Mucosa of rectum (tissue), 2 donors: ENCODE measurements around the gene GALNT16.

Experiments used
- H3K27ac ChIP-seq, 2 donors: one replicate each; pipeline ENCODE4 v1.7.0; 2013; ENCODE audit warnings: inconsistent platforms in 2 of 2, low read depth in 2 of 2, low read length in 2 of 2
- H3K27me3 ChIP-seq, 2 donors: one replicate each; pipeline ENCODE4 v1.7.0; 2013; ENCODE audit warnings: low read length in 2 of 2; ENCODE audit not compliant: control insufficient read depth in 2 of 2, insufficient read depth in 2 of 2
- H3K36me3 ChIP-seq, 2 donors: one replicate each; pipeline ENCODE4 v1.7.0; 2013; ENCODE audit warnings: low read length in 2 of 2; ENCODE audit not compliant: control insufficient read depth in 2 of 2, insufficient read depth in 2 of 2
- H3K4me1 ChIP-seq, 2 donors: one replicate each; pipeline ENCODE4 v1.7.0; 2013; ENCODE audit warnings: low read length in 2 of 2, mild to moderate bottlenecking in 1 of 2; ENCODE audit not compliant: control insufficient read depth in 2 of 2, insufficient read depth in 2 of 2
- H3K4me3 ChIP-seq, 2 donors: one replicate each; pipeline ENCODE4 v1.7.0; 2013; ENCODE audit warnings: low read length in 2 of 2
- H3K9ac ChIP-seq, 2 donors: one replicate each; pipeline ENCODE4 v1.7.0; 2013; ENCODE audit warnings: low read length in 2 of 2, low read depth in 1 of 2, mild to moderate bottlenecking in 1 of 2
- H3K9me3 ChIP-seq, 2 donors: one replicate each; pipeline ENCODE4 v1.7.0; 2013; ENCODE audit warnings: low read length in 2 of 2; ENCODE audit not compliant: control insufficient read depth in 2 of 2
- donor health status: healthy.
- donor health status: Normal muscosa, but diverticular disease.

GALNT16 gene

DNA sequence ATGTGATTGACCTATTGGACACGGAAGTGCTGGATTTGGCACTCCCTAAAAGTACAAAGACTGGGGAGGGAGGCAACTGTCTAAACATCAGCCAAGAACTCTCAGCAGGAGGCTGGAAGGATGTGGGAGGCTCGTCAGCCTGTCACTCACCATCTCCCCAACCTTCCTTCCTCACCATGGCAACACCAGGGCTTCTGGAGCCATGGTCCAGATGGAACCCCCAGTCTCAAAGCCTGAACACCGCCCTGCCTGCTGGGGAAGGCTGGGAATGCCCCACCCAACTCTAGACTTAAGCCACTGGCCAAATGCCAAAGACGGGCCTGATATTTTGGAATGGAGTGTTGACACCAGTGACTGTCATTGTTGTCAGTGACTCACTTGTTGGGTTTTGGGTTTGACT, 55.3 kb downstream of the GALNT16 start:
- no peaks in the 10 kb centered on the region for H3K27me3 ChIP-seq
- H3K27ac ChIP-seq: no peak overlapping the region
- H3K4me3 ChIP-seq: no peak overlapping the region
- peaks cover 0 to 6% of the 10 kb centered on the region in 2 donors for H3K4me1 ChIP-seq
- no peak overlapping the region for H3K9ac ChIP-seq
- H3K9me3 ChIP-seq: no peaks in the 10 kb centered on the region
- no peaks in the 10 kb centered on the region for H3K36me3 ChIP-seq

DNA sequence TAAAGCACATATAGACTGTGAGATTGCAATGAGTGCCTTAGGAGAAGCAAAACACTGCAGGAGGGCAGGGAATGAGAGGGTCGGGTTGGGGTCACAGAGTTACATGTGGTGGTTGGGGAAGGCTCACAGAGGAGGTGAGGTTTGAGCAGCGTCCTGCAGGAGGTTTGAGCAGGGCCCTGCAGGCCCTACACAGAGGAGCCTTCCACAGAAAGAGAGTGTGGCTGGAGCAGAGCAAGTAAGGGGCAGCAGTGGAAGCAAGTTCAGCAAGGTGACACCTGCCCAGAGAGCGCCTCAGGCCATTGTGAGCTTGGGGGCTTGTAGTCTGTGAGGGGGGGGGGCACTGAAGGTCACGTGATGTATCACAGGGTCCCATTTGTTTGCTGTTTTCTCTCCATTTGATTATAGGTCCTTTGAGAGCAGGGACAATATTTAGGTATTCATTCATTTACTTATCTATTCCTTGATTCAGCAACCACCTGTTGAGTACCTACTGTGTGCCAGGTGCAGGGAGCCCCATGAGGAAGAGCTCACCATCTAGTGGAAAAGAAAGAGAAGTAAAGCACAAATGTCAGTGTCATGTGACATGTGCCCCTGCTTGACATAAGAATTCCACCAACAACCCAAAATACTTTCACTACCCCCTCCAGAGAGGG, 56.6 kb downstream of the GALNT16 start:
- H3K27me3 ChIP-seq: no peaks in the 10 kb centered on the region
- no peaks in the 10 kb centered on the region for H3K36me3 ChIP-seq
- peaks cover 0 to 6% of the 10 kb centered on the region in 2 donors for H3K4me1 ChIP-seq
- H3K9ac ChIP-seq: no peak overlapping the region
- H3K9me3 ChIP-seq: no peaks in the 10 kb centered on the region
- H3K27ac ChIP-seq: no peak overlapping the region
- H3K4me3 ChIP-seq: no peak overlapping the region

GRCh38 chr14:69317102-69317755, 57.3 kb downstream of the GALNT16 start:
- H3K4me1 ChIP-seq: peaks cover 0 to 6% of the 10 kb centered on the region in 2 donors
- H3K9me3 ChIP-seq: no peaks in the 10 kb centered on the region
- no peaks in the 10 kb centered on the region for H3K27me3 ChIP-seq
- no peak overlapping the region for H3K27ac ChIP-seq
- no peak overlapping the region for H3K9ac ChIP-seq
- no peak overlapping the region for H3K4me3 ChIP-seq
- H3K36me3 ChIP-seq: no peaks in the 10 kb centered on the region

GRCh38 chr14:69317780-69318179, 57.8 kb downstream of the GALNT16 start:
- Histone ChIP-seq H3K9ac (no peak overlapping the region), H3K36me3 (no peaks in the 10 kb centered on the region), H3K4me1 (peaks cover 0 to 6% of the 10 kb centered on the region in 2 donors), H3K4me3 (no peak overlapping the region), H3K9me3 (no peaks in the 10 kb centered on the region), H3K27ac (no peak overlapping the region), H3K27me3 (no peaks in the 10 kb centered on the region)

DNA sequence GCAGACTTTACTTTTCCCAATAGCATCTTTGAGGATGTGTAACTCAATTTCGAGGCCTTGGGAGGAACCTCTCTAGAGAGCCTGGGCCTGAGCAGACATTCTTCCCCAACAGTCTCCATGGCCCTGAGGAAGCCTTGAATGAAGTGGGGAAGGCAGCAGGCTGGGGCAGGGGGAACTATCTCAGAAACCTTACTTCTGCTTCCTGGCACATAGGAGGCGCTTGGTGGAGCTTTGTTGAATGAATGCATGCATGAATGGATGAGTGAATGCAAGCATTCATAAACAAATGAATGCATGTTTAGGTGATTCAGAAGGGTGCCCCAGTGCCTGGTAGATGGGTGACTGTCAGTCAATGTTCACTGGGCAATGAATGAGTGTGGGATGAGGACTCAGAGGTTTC, 58.3 kb downstream of the GALNT16 start:
- Histone ChIP-seq H3K4me1 (peaks cover 0 to 6% of the 10 kb centered on the region in 2 donors), H3K9ac (no peak overlapping the region), H3K36me3 (no peaks in the 10 kb centered on the region), H3K9me3 (no peaks in the 10 kb centered on the region), H3K27ac (no peak overlapping the region), H3K4me3 (no peak overlapping the region), H3K27me3 (no peaks in the 10 kb centered on the region)

DNA sequence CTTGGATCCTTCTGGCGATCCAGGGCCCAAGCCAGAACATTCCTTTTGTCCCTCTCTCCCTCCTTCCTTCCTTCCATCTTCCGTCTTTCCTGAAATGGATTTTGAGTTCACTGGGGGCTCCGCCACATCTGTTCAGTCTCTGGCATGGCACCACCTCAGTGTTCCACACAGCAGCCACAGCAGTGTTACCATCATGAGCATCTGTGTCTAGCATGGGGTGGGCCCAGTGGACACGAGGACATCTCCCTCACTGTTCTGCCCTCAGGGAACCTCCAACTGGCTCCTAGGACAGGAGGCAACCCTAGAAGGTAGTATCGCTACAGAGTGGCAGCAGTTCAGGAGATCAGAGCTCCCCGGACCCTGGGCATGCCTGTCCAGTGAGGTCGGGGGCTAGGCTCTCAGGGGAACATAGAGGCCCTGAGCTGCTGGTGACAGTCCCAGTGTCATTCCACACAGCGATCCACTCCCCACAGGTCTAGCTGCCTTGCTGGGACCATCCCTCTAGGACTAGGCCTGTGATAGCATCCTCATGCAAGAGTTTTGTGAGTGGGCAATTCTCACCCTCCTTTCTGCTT, 59.0 kb downstream of the GALNT16 start:
- H3K9me3 ChIP-seq: no peaks in the 10 kb centered on the region
- no peak overlapping the region for H3K9ac ChIP-seq
- H3K27ac ChIP-seq: no peak overlapping the region
- H3K4me1 ChIP-seq: peaks cover 0 to 6% of the 10 kb centered on the region in 2 donors
- no peak overlapping the region for H3K4me3 ChIP-seq
- H3K27me3 ChIP-seq: no peaks in the 10 kb centered on the region
- H3K36me3 ChIP-seq: no peaks in the 10 kb centered on the region

- Histone ChIP-seq H3K4me1 (peaks cover 0 to 4% of the 10 kb centered on the region in 2 donors), H3K27ac (no peak overlapping the region), H3K9ac (no peak overlapping the region), H3K4me3 (no peak overlapping the region), H3K36me3 (no peaks in the 10 kb centered on the region), H3K27me3 (no peaks in the 10 kb centered on the region), H3K9me3 (no peaks in the 10 kb centered on the region)
These were observed 60.0 kb downstream of the GALNT16 start for GRCh38 chr14:69319911-69320310.

- Histone ChIP-seq H3K4me1 (peaks cover 0 to 4% of the 10 kb centered on the region in 2 donors), H3K9me3 (no peaks in the 10 kb centered on the region), H3K36me3 (no peaks in the 10 kb centered on the region), H3K27ac (no peak overlapping the region), H3K4me3 (no peak overlapping the region), H3K27me3 (no peaks in the 10 kb centered on the region), H3K9ac (no peak overlapping the region)
These were observed 60.8 kb downstream of the GALNT16 start for GRCh38 chr14:69320581-69321365.

DNA sequence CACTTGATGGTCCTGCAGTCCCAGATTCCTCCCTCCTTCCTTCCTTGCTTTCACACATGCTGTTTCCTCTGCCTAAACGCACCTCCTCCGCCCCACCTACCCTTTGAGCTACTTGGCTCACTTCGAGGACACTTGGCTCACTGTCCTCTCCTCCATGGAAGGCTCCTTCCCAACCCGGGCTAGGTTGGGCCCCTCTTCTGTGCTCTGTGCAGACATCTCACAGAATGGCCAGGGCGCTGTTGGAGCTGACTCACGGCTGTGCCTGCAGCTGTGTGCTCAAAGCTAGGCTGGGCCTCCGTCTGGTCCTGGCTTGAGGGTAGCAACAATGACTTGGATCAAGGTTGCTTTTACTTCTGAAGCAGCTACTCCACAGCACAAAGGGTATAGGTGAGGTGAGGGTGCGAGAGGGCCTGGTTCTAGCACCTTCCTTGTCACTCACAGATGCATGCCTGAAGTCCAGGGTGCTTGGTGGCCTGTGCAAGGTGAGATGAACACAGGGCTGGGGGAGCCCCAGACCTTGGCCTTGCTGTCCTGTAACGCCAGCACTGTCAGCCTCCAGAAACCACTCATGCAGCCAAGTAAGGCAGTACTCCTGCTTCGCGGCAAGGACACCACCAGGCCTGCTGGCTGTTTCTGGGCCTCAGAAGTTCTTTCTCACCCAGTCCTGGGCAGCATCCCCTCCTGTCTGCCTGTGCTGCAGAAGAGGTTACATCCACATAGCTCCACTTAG, 61.8 kb downstream of the GALNT16 start:
- Histone ChIP-seq H3K9me3 (no peaks in the 10 kb centered on the region), H3K27me3 (no peaks in the 10 kb centered on the region), H3K27ac (no peak overlapping the region), H3K4me3 (no peak overlapping the region), H3K9ac (no peak overlapping the region), H3K36me3 (no peaks in the 10 kb centered on the region), H3K4me1 (peaks cover 0 to 4% of the 10 kb centered on the region in 2 donors)
